Caco-2 (cell line): ENCODE measurements around the gene EPOP. TPM values are rescaled to one million over a fixed set of nuclear protein-coding genes. Genes with fewer than 3 reads are reported as not detected.

Experiments used
- BruUV-seq: library from RNA; stranded (reverse); fragments of 400-500 nt; replicated peaks from 2 replicates; lab custom pipeline; 2021; lab: Mats Ljungman, UMichigan
- CTCF ChIA-PET: fragments of 300-600 bp; sonication (Branson Sonifier 250); formaldehyde crosslinking; loops from one replicate; lab custom pipeline; 2022; ENCODE audit warnings: antibody characterized with exemption; lab: Charles Lee
- POLR2A ChIA-PET: fragments of 300-600 bp; sonication (Branson Sonifier 250); formaldehyde crosslinking; loops from one replicate; lab custom pipeline; 2022; ENCODE audit warnings: antibody characterized with exemption; lab: Charles Lee
- DNase-seq, 2 experiments: peaks; one replicate each; pipeline versions ENCODE4 v3.0.0 to v3.0.0-alpha.2; 2020 to 2022
- H3K27me3 ChIP-seq: replicated peaks from 2 replicates; pipeline ENCODE4 v1.6.0; 2011; ENCODE audit warnings: low read length; ENCODE audit not compliant: control insufficient read depth, insufficient read depth
- H3K36me3 ChIP-seq: 2 replicates; pipeline ENCODE4 v1.5.1; 2011; ENCODE audit warnings: low read length; ENCODE audit not compliant: control insufficient read depth, insufficient read depth
- H3K4me1 ChIP-seq: fragments of 250-450 bp; sonication (Bioruptor Pico); 2 replicates; pipeline ENCODE4 v1.5.1; 2020; ENCODE audit warnings: mild to moderate bottlenecking
- H3K4me3 ChIP-seq: 2 replicates; pipeline ENCODE4 v1.5.1; 2011; ENCODE audit warnings: low read depth, mild to moderate bottlenecking, control low read depth, low read length
- H3K9me3 ChIP-seq: fragments of 250-450 bp; sonication (Bioruptor Pico); 2 replicates; pipeline ENCODE4 v1.5.1; 2020; ENCODE audit warnings: mild to moderate bottlenecking, moderate library complexity
- H3K27ac Mint-ChIP-seq: one replicate; pipeline ENCODE4 v1.8.0; 2022; ENCODE audit warnings: mixed read lengths; ENCODE audit not compliant: unreplicated experiment
- H3K27me3 Mint-ChIP-seq: one replicate; pipeline ENCODE4 v1.8.0; 2022; ENCODE audit warnings: mixed read lengths; ENCODE audit not compliant: insufficient read depth, unreplicated experiment
- H3K36me3 Mint-ChIP-seq: one replicate; pipeline ENCODE4 v1.8.0; 2022; ENCODE audit warnings: mild to moderate bottlenecking, mixed read lengths; ENCODE audit not compliant: insufficient read depth, unreplicated experiment
- H3K4me1 Mint-ChIP-seq: one replicate; pipeline ENCODE4 v1.8.0; 2022; ENCODE audit warnings: low read depth, mixed read lengths; ENCODE audit not compliant: unreplicated experiment
- H3K4me3 Mint-ChIP-seq: one replicate; pipeline ENCODE4 v1.8.0; 2022; ENCODE audit warnings: mild to moderate bottlenecking, moderate library complexity, mixed read lengths; ENCODE audit not compliant: unreplicated experiment
- H3K9me3 Mint-ChIP-seq: one replicate; pipeline ENCODE4 v1.8.0; 2022; ENCODE audit warnings: mixed read lengths; ENCODE audit not compliant: unreplicated experiment
- CTCF ChIP-seq, 2 experiments: fragments of 200-600 bp in 1 of 2; IDR thresholded peaks; 1 replicate in 1 of 2; 2 replicates in 1 of 2; pipeline versions ENCODE4 v1.5.1 to v1.8.0; 2011 to 2022; ENCODE audit warnings: antibody characterized with exemption in 1 of 2, control low read depth in 1 of 2, inconsistent platforms in 1 of 2, low read depth in 1 of 2, low read length in 1 of 2, mild to moderate bottlenecking in 1 of 2, moderate library complexity in 1 of 2; ENCODE audit not compliant: insufficient read depth in 1 of 2, severe bottlenecking in 1 of 2, unreplicated experiment in 1 of 2
- intact Hi-C: fragments of 100-400 bp; cut with micrococcal nuclease; formaldehyde crosslinking; loops from one replicate; pipeline ENCODE4 v1.10.0; 2022; ENCODE audit not compliant: unreplicated experiment
- total RNA-seq: library from RNA; stranded (reverse); gene quantifications from 2 replicates; pipeline ENCODE4 v1.2.3, GENCODE V29; 2022

Gene EPOP
- total RNA-seq, 1 experiment from 2014 or later, result 17.1 TPM

- no peak for DNase-seq
- H3K4me1 ChIP-seq, result no peaks in the 10 kb centered on the region
- ChIA-PET CTCF (interaction anchor here (0.6 to 1.0 kb wide), 4 partner anchors 31 to 426 kb away, joined by 3 to 4 read pairs (median 3); no protein-coding TSS in a partner anchor), POLR2A (interaction anchor here (0.9 kb wide), 1 partner anchor 119 kb away, joined by 8 read pairs; no protein-coding TSS in a partner anchor)
- no peaks in the 10 kb centered on the region for H3K9me3 Mint-ChIP-seq
- no peaks in the 10 kb centered on the region for H3K4me1 Mint-ChIP-seq
- no peak for TF ChIP-seq CTCF (IDR thresholded peaks at IDR 0.05; ENCODE audit: insufficient read depth in 1 of 2, low read depth in 1 of 2, low read length in 1 of 2, severe bottlenecking in 1 of 2, unreplicated experiment in 1 of 2)
- H3K4me3 Mint-ChIP-seq, result no peak overlapping the region
- H3K36me3 ChIP-seq, result no peaks in the 10 kb centered on the region
- no peaks in the 10 kb centered on the region for H3K27me3 ChIP-seq
- no peaks in the 10 kb centered on the region for H3K27me3 Mint-ChIP-seq
- H3K9me3 ChIP-seq, result no peaks in the 10 kb centered on the region
- no peaks in the 10 kb centered on the region for H3K36me3 Mint-ChIP-seq
- H3K27ac Mint-ChIP-seq, result no peak overlapping the region
- no peak overlapping the region for H3K4me3 ChIP-seq
- no TSS peak for BruUV-seq
- intact Hi-C loops, result no loop called here
These were observed 36.8 kb downstream of the EPOP start for GRCh38 chr17:38637951-38638350.

GRCh38 chr17:38636054-38636453 lies 38.7 kb downstream of the EPOP start:
- no peaks in the 10 kb centered on the region for H3K4me1 Mint-ChIP-seq
- intact Hi-C loops, result no loop called here
- TF ChIP-seq CTCF (IDR thresholded peaks at IDR 0.05; ENCODE audit: insufficient read depth in 1 of 2, low read depth in 1 of 2, low read length in 1 of 2, severe bottlenecking in 1 of 2, unreplicated experiment in 1 of 2), result no peak

GRCh38 chr17:38632334-38632733 lies 42.4 kb downstream of the EPOP start:
- ChIA-PET CTCF (no interaction called here), POLR2A (no interaction called here)
- H3K27ac Mint-ChIP-seq, result no peak overlapping the region
- no peak for DNase-seq
- no peak for TF ChIP-seq CTCF (IDR thresholded peaks at IDR 0.05; ENCODE audit: insufficient read depth in 1 of 2, low read depth in 1 of 2, low read length in 1 of 2, severe bottlenecking in 1 of 2, unreplicated experiment in 1 of 2)
- H3K27me3 Mint-ChIP-seq, result no peaks in the 10 kb centered on the region
- no peaks in the 10 kb centered on the region for H3K27me3 ChIP-seq
- H3K9me3 ChIP-seq, result no peaks in the 10 kb centered on the region
- H3K4me1 ChIP-seq, result no peaks in the 10 kb centered on the region
- no TSS peak for BruUV-seq
- no peaks in the 10 kb centered on the region for H3K36me3 ChIP-seq
- H3K4me1 Mint-ChIP-seq, result peaks cover 9% of the 10 kb centered on the region
- H3K36me3 Mint-ChIP-seq, result peaks cover 6% of the 10 kb centered on the region
- intact Hi-C loops, result no loop called here
- peaks cover 10% of the 10 kb centered on the region for H3K9me3 Mint-ChIP-seq
- no peak overlapping the region for H3K4me3 Mint-ChIP-seq
- H3K4me3 ChIP-seq, result no peak overlapping the region

More at GRCh38 chr17:38636054-38636453, 38.7 kb downstream of the EPOP start:
- POLR2A ChIA-PET, result no interaction called here
- H3K9me3 Mint-ChIP-seq, result no peaks in the 10 kb centered on the region
- no TSS peak for BruUV-seq
- H3K27ac Mint-ChIP-seq, result no peak overlapping the region
- H3K27me3 Mint-ChIP-seq, result no peaks in the 10 kb centered on the region
- Histone ChIP-seq H3K4me1 (no peaks in the 10 kb centered on the region), H3K27me3 (no peaks in the 10 kb centered on the region), H3K9me3 (no peaks in the 10 kb centered on the region), H3K36me3 (no peaks in the 10 kb centered on the region), H3K4me3 (no peak overlapping the region)
- no peak for DNase-seq
- CTCF ChIA-PET, result no interaction called here
- H3K36me3 Mint-ChIP-seq, result no peaks in the 10 kb centered on the region
- no peak overlapping the region for H3K4me3 Mint-ChIP-seq
